Astrocyte (in vitro differentiated cells and primary cell): ENCODE data around the gene PLEKHO1. TPM values are rescaled to one million over a fixed set of nuclear protein-coding genes. Genes with fewer than 3 reads are reported as not detected.

Source experiments
- DNase-seq: peaks from one replicate; pipeline ENCODE4 v3.0.0-alpha.2; 2010; ENCODE audit warnings: low read depth
- FAIRE-seq: peaks from 2 replicates; lab custom pipeline; 2011; peaks lifted over from hg19 to GRCh38; lab: Jason Lieb, UNC
- H2AFZ ChIP-seq: 2 replicates; pipeline ENCODE4 v1.6.0; 2012; ENCODE audit warnings: low read depth, low read length, inconsistent platforms
- H3K27ac ChIP-seq: 2 replicates; pipeline ENCODE4 v1.5.1; 2011; ENCODE audit warnings: low read depth, low read length, inconsistent platforms
- H3K27me3 ChIP-seq: 2 replicates; pipeline ENCODE4 v1.6.0; 2011; ENCODE audit warnings: low read length, inconsistent platforms; ENCODE audit not compliant: insufficient read depth
- H3K36me3 ChIP-seq: 2 replicates; pipeline ENCODE4 v1.5.1; 2011; ENCODE audit warnings: low read length, inconsistent platforms; ENCODE audit not compliant: insufficient read depth
- H3K4me1 ChIP-seq: 2 replicates; pipeline ENCODE4 v1.5.1; 2011; ENCODE audit warnings: low read length, inconsistent platforms; ENCODE audit not compliant: insufficient read depth
- H3K4me2 ChIP-seq: 2 replicates; pipeline ENCODE4 v1.6.0; 2012; ENCODE audit warnings: low read length, inconsistent platforms
- H3K4me3 ChIP-seq: 2 replicates; pipeline ENCODE4 v1.5.1; 2011; ENCODE audit warnings: low read depth, mild to moderate bottlenecking, low read length, inconsistent platforms; ENCODE audit not compliant: insufficient read depth
- H3K79me2 ChIP-seq: 2 replicates; pipeline ENCODE4 v1.6.0; 2012; ENCODE audit warnings: mild to moderate bottlenecking, low read length, inconsistent platforms; ENCODE audit not compliant: insufficient read depth
- H3K9ac ChIP-seq: 2 replicates; pipeline ENCODE4 v1.6.0; 2012; ENCODE audit warnings: mild to moderate bottlenecking, low read length, inconsistent platforms
- H3K9me3 ChIP-seq: 2 replicates; pipeline ENCODE4 v1.5.1; 2012; ENCODE audit warnings: low read depth, mild to moderate bottlenecking, low read length, inconsistent platforms; ENCODE audit not compliant: insufficient read depth
- H4K20me1 ChIP-seq: 2 replicates; pipeline ENCODE4 v1.6.0; 2012; ENCODE audit warnings: low read length, inconsistent platforms; ENCODE audit not compliant: insufficient read depth
- H3K27ac Mint-ChIP-seq: one replicate; pipeline ENCODE4 v1.8.0; 2021; ENCODE audit warnings: mild to moderate bottlenecking, mixed read lengths; ENCODE audit not compliant: unreplicated experiment
- H3K27me3 Mint-ChIP-seq: one replicate; pipeline ENCODE4 v1.8.0; 2021; ENCODE audit warnings: low read depth, mixed read lengths; ENCODE audit not compliant: unreplicated experiment
- H3K36me3 Mint-ChIP-seq: one replicate; pipeline ENCODE4 v1.8.0; 2021; ENCODE audit warnings: low read depth, mixed read lengths; ENCODE audit not compliant: unreplicated experiment
- H3K4me1 Mint-ChIP-seq: one replicate; pipeline ENCODE4 v1.8.0; 2021; ENCODE audit warnings: low read depth, mixed read lengths; ENCODE audit not compliant: unreplicated experiment
- H3K4me3 Mint-ChIP-seq: one replicate; pipeline ENCODE4 v1.8.0; 2021; ENCODE audit warnings: mild to moderate bottlenecking, moderate library complexity, mixed read lengths; ENCODE audit not compliant: unreplicated experiment
- H3K9me3 Mint-ChIP-seq: one replicate; pipeline ENCODE4 v1.8.0; 2021; ENCODE audit warnings: mild to moderate bottlenecking, mixed read lengths; ENCODE audit not compliant: unreplicated experiment
- EZH2 ChIP-seq: IDR thresholded peaks from 2 replicates; pipeline ENCODE4 v1.6.1; 2012; ENCODE audit warnings: mild to moderate bottlenecking, low read length, inconsistent platforms; ENCODE audit not compliant: insufficient read depth
- total RNA-seq: library from RNA; stranded (reverse); gene quantifications from 2 replicates; pipeline ENCODE4 v1.2.1, GENCODE V29; 2021
- TF ChIP-seq, protein P1 (sequence below): IDR thresholded peaks from 2 replicates; pipeline ENCODE4 v1.5.1; 2011; ENCODE audit warnings: low read depth, mild to moderate bottlenecking, inconsistent platforms, low read length, moderate library complexity; ENCODE audit not compliant: insufficient read depth

Gene PLEKHO1
- total RNA-seq, 1 donor from 2014 or later = 63.7 TPM

DNA sequence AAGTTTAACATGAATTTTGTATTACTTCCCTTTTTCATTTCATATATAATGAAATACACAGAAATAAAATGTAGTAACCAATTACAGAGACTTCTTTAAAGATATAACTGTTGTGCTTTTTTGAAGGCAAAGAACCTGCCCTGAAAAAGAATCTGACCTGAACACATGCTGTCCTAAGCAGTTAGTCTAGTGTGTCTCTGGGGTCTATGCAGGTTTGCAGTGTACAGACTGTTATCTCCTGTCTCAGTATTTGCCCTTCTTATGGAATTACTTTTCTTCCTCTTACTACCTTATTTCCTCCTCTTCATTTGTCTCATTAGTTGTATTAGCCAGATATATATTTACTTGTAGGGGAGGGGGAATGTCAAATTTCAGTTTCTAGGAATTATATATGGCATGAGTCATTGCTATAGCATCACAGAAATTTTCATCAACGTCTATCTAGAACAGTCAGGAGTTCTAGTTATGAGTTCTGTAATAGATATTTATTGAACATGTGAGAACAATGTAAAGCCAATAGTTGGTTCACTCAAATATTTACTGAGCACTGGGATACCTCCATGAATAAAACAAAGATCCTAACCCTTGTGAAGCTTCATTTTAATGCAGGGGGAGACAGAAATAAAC, 28.4 kb upstream of the PLEKHO1 start:
- Mint-ChIP-seq H3K27ac (peak overlapping the region; percentile 38), H3K27me3 (no peaks in the 10 kb centered on the region), H3K4me1 (peaks cover 5% of the 10 kb centered on the region), H3K4me3 (no peak overlapping the region), H3K36me3 (no peaks in the 10 kb centered on the region), H3K9me3 (no peaks in the 10 kb centered on the region)
- no peaks in the 10 kb centered on the region for H3K27me3 ChIP-seq
- H3K4me2 ChIP-seq = no peak overlapping the region
- no peaks in the 10 kb centered on the region for H3K9me3 ChIP-seq
- no peaks in the 10 kb centered on the region for H3K36me3 ChIP-seq
- FAIRE-seq = no peak
- DNase-seq = peak; percentile 14
- no peaks in the 10 kb centered on the region for H4K20me1 ChIP-seq
- no peaks in the 10 kb centered on the region for H3K4me1 ChIP-seq
- H3K9ac ChIP-seq = no peak overlapping the region
- H3K27ac ChIP-seq = no peak overlapping the region
- no peak overlapping the region for H2AFZ ChIP-seq
- no peaks in the 10 kb centered on the region for H3K79me2 ChIP-seq
- TF ChIP-seq, protein P1, sequence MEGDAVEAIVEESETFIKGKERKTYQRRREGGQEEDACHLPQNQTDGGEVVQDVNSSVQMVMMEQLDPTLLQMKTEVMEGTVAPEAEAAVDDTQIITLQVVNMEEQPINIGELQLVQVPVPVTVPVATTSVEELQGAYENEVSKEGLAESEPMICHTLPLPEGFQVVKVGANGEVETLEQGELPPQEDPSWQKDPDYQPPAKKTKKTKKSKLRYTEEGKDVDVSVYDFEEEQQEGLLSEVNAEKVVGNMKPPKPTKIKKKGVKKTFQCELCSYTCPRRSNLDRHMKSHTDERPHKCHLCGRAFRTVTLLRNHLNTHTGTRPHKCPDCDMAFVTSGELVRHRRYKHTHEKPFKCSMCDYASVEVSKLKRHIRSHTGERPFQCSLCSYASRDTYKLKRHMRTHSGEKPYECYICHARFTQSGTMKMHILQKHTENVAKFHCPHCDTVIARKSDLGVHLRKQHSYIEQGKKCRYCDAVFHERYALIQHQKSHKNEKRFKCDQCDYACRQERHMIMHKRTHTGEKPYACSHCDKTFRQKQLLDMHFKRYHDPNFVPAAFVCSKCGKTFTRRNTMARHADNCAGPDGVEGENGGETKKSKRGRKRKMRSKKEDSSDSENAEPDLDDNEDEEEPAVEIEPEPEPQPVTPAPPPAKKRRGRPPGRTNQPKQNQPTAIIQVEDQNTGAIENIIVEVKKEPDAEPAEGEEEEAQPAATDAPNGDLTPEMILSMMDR = no peak
- TF ChIP-seq EZH2 = no peak
- H3K4me3 ChIP-seq = no peak overlapping the region

DNA sequence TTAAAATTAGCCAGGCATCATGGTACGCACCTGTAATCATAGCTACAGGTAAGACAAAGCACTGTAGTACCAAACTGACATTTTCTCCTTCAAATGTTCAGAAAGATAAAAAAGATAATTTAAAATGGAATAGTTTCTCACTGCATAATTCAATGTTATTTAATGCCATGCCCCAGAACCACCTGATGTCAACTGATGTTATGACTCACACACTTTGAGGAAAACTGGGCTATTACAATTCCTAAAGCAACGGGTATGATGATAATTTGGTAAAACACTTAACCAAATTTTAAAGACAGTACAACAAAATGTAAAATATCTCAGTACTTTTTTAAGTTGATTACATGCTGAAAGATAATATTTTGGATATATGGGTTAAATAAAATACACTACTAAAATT, 22.9 kb upstream of the PLEKHO1 start:
- H4K20me1 ChIP-seq = no peaks in the 10 kb centered on the region
- no peak overlapping the region for H2AFZ ChIP-seq
- no peak for TF ChIP-seq EZH2
- TF ChIP-seq, protein P1 = no peak
- H3K79me2 ChIP-seq = no peaks in the 10 kb centered on the region
- no peaks in the 10 kb centered on the region for H3K27me3 Mint-ChIP-seq
- H3K27ac ChIP-seq = no peak overlapping the region
- no peaks in the 10 kb centered on the region for H3K9me3 ChIP-seq
- H3K4me1 ChIP-seq = no peaks in the 10 kb centered on the region
- DNase-seq = no peak
- H3K27me3 ChIP-seq = no peaks in the 10 kb centered on the region
- H3K4me2 ChIP-seq = no peak overlapping the region
- H3K9me3 Mint-ChIP-seq = no peaks in the 10 kb centered on the region
- no peak for FAIRE-seq
- H3K27ac Mint-ChIP-seq = no peak overlapping the region
- no peak overlapping the region for H3K9ac ChIP-seq
- no peaks in the 10 kb centered on the region for H3K36me3 ChIP-seq
- H3K4me3 Mint-ChIP-seq = no peak overlapping the region
- H3K36me3 Mint-ChIP-seq = no peaks in the 10 kb centered on the region
- H3K4me1 Mint-ChIP-seq = no peaks in the 10 kb centered on the region
- H3K4me3 ChIP-seq = no peak overlapping the region

- no peaks in the 10 kb centered on the region for H3K9me3 ChIP-seq
- TF ChIP-seq, protein P1 = no peak
- TF ChIP-seq EZH2 = no peak
- Mint-ChIP-seq H3K27ac (no peak overlapping the region), H3K27me3 (no peaks in the 10 kb centered on the region), H3K36me3 (no peaks in the 10 kb centered on the region), H3K4me3 (no peak overlapping the region), H3K9me3 (no peaks in the 10 kb centered on the region), H3K4me1 (no peaks in the 10 kb centered on the region)
- H3K4me1 ChIP-seq = no peaks in the 10 kb centered on the region
- no peak overlapping the region for H3K4me3 ChIP-seq
- no peak for FAIRE-seq
- H3K36me3 ChIP-seq = no peaks in the 10 kb centered on the region
- H3K9ac ChIP-seq = no peak overlapping the region
- no peaks in the 10 kb centered on the region for H3K27me3 ChIP-seq
- no peak overlapping the region for H2AFZ ChIP-seq
- H4K20me1 ChIP-seq = no peaks in the 10 kb centered on the region
- no peak overlapping the region for H3K4me2 ChIP-seq
- no peak for DNase-seq
- no peaks in the 10 kb centered on the region for H3K79me2 ChIP-seq
- no peak overlapping the region for H3K27ac ChIP-seq
These were observed 22.3 kb upstream of the PLEKHO1 start for GRCh38 chr1:150127464-150127863.
